HG03439 (cell line): ENCODE results near the gene TMEM204.

Source experiments
- ATAC-seq: cut with Tn5 transposase; IDR thresholded peaks from one replicate; pipeline ENCODE4 v1.9.1; 2021; ENCODE audit warnings: mild to moderate bottlenecking, moderate library complexity; ENCODE audit not compliant: unreplicated experiment

TMEM204 gene

DNA sequence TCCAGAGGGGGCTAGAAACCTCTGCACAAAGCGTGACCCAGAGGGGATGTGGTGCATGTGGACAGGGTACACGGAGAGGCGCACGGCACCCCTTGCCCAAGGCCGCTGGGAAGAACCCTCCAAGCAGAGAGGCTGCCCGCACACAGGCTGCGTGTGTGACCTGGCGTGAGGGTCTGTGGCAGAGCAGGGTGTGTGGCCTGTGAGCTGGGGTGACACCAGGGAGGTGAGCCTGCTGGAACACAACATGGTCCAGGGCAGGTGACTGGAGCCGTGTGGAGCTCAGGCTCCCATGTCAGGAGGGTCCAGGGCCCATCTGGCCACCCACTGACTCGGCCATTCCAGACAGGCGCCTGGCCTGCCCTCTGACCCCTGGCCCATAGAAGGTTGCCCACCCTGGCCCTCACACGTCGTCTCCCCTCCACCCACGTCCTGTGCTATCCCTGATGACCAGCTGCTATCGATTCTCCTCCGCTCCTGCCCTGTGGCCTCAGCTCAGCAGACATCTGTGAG, 14.8 kb upstream of the TMEM204 start:
- no peak for ATAC-seq

DNA sequence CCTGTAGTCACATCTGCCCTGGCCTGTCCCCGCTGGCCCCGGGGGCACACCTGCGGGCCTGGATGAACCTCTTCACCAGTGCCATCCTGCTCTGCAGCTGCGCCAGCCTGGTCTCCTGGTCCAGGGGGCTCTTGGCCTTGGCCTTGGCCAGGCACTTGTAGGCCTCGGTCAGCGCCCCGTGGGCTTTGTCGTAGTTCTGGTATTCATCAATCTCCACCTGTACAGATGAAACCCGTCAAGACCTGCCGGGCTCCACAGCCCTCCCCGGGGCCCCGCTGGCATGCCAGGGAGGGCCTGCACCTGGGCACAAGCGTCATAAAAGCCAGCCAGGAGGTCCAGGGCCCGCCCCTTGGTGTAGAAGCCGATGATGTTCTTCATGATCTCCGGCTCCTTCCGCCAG, 13.6 kb upstream of the TMEM204 start:
- ATAC-seq, result no peak

DNA sequence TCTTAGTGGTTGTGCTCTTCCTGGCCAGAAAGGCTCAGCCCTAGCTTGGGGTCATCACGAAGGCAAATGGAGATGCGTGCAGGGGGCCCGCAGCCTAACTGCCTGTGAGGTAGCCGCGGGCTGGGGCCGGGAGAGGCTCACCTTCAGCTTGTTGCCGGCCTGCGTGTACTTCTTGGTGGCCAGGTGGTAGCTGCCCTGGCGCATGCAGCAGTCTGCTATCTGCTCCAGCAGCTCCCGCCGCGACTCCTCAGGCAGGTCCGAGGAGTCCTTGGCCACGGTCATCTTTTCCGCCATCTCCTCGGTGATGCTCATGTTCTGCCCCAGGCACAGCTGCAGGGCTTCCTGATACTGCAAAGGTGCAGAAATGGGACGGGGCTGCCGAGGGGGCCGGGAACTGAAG, 13.0 kb upstream of the TMEM204 start:
- no peak for ATAC-seq

DNA sequence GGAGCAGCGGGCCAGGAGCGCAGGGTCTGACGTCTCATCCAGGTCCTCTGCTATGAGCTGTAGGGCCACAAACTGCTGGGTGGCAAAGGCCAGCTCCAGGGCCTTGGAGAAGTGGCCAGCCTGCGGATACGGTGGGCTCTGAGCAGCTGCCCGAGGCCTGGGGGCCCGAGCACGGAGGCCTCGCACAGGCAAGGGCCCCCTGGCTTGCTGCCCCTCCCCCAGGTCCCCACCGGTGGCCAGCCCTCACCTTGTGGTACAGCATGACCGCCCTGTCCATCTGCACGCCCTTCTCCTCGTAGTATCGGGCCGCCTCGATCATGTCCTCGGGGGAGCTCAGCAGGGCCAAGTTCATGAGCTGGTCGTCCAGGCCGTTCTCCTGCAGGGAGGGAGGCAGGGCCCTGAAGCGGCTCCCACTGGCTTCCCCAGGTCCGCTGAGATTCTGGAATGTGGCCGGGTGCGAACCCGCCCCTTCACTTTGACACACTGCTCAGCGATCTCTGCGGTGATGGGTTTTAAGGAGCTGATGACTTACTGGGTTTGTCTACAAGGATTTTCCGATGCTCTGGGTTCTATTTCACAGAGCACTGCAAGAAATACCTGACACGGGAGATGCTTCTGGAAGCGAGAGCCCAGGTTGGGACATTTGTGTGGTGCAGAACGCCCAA, 9.8 kb upstream of the TMEM204 start:
- no peak for ATAC-seq

DNA sequence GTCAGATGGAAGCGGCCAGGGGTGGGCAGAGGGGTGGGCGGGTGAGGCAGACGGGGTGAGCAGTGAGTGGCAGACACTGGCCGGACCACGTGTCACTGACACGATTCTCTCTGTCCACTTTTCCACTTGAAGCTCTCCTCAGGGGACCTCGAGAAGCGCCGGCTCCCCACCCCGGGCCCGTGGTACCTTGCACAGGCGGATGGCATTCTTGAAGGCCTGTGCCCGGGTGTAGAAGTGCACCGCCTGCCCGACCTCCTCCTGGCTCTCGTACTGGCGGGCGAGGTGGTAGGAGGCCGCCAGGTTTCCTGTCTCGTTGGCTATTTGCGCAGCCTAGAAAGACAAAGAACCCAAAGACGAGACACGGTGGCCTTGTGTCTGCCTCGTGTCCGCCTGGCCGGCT, 9.1 kb upstream of the TMEM204 start:
- no peak for ATAC-seq

DNA sequence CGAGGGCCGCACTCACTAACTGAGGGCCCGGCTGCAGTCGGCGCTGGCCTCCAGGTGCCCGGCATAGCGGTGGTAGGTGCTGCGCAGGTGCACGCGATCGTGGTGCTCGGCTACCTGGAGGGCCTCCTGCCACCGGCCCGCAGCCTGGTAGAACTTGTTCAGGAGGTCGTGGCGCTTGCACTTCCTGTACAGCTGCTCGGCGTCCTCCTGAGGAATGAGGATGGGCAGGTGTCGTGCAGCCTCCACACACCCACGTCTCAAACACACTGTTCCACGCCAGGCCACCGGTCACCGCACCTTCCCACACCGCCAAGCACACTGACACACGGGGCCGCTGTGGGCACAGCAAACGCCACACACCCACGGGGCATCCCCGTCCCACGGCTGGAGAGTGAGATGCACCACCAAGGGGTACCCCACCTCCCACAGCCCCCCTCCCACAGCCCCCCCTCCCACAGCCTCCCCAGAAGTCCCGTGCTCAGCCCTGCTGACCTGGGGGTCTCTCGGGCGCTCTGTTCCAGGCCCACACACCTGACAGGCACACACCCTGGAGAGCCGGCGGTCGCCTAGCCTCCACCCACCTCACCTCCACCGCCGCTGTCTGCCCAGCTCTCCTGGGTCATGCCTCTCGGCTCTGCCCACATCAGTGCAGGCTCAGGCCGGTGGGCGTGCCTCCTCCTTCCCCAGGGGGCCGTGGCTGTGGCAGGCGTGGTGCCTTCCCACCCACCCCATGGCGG, 7.4 kb upstream of the TMEM204 start:
- no peak for ATAC-seq

DNA sequence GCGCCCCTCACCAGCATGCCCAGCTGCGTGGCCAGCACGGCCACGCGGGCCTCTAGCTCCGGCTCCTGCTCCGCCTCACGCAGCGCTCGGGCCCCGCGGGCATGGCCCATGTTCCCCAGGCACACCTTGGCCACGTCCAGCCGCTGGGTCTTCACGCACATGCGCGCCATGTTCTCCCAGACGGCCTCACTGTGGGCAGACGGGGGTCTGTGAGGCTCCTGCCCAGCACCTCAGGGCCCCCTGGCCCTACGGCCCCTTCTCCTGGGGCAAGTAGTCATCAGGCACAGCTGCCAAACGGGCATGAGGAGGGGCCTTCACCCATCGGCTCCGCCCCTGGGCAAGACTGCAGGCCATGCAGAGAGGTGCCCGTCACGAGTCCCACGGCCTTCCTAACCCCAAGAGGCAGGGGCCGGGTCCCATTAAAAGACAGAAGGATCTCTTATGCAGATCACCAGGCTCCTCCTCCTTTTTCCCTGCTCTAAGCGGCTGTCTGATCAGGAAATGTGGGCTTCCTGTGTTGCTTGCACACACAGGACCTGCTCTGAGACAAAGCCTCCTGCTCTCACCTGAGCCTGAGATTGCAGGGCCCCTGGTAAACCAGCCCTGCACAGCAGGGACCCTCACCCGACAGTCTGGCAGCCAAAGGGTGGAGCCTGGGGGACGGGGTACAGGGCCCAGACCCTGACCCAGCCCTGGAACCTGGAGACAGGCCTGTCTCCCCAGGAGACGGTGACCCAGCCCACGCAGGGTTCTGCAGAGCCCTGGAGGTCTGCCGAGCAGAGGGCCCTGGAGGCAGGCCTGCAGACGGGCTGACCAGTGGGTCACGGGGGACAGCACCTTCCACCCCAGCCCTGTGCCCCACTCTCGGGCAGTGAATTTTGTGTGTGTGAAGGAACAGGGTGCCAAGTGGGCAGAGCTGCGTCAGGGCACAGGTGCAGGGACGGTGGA, 6.6 kb upstream of the TMEM204 start:
- no peak for ATAC-seq

DNA sequence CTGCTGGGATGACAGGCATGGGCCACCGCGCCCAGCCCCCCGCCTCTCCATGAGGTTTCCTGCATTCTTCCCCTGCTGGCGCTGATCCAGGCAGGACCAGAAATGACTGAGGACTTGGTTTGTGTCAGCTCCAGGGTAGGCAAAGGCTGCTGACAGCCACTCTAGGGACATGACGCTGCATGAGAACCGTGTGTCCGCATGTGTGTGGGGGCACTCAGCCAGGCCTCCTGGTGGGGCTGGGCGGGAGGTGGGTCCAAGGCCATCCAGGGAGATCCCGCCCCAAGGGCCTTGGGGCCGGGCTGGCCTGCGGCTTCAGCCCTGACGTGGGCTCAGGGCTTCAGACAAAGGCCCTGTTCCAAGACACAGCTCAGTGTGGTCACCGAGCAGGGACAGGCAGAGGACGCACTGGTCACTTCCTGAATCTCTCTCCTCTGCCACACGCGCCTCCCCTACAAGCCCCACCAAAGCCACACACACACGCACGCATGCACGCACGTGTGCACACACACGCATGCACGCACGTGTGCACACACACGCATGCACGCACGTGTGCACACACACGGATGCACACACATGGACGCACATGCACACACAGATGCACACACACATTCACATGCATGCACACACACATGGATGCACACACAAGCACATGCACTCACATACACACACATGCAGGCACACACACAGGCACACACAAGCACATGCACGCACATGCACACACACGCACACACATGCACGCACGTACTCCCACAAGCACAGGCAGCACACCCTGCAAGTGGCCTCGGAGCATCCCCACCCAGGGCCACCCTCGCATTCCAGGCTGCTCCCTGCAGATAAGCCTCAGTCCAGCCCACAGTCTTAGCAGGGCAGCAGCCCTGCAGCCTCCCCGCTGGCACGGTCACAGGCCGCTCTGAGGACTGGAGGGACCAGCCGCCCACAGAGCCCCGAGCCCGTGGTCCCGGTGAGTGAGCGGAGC, 5.3 kb upstream of the TMEM204 start:
- no peak for ATAC-seq

DNA sequence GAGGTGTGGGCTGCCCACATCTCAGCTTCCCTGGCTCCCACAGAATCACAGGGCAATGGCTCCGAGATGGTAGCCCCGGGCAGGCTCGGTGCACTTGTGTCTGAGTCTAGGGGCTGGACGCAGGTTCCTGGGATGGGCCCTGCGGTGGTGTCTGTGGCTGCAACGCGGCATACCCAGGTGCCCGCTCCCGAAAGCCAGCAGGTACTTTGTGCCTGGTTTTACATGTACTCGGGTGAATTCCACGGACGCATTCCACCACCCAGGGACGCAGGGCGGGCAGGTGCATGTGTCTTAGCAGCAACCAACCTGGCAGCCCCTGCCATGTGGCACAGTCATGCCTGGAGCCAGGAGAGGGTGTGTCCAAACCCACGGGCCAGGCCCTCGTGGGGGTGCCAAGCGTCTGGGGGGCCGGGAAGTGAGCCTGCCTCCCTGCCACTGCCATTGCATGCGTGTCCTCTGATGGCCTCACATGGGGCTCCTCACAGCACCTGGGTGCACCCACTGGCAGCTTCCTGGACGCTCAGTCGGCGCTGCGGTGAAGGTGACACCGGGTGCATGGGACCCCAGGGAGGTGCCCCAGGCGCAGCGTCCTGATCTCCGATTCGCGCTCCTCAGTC, 4.4 kb upstream of the TMEM204 start:
- no peak for ATAC-seq

DNA sequence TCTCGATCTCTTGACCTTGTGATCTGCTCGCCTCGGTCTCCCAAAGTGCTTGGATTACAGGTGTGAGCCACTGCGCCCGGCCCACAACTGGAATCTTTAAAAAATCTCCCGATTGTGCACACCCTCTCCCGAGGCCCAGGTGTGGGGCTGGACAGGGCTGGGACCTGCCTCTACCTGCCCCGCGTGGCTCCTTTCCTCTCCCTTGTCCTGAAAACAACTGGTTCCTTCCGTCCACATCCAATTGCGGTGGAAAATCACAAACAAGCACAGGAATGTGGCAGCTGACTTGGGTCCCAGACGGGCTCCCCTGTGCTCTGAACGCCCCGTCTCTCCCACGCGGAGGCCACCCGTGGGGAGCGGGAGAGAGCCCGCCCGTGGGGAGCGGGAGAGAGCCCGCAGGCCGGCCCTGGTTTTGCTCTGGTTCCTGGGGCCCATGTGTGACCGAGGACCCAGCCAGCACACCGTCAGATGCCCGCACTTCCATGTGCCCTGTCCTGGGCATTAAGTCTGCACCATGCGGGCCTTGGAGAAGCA, 3.0 kb upstream of the TMEM204 start:
- no peak for ATAC-seq

DNA sequence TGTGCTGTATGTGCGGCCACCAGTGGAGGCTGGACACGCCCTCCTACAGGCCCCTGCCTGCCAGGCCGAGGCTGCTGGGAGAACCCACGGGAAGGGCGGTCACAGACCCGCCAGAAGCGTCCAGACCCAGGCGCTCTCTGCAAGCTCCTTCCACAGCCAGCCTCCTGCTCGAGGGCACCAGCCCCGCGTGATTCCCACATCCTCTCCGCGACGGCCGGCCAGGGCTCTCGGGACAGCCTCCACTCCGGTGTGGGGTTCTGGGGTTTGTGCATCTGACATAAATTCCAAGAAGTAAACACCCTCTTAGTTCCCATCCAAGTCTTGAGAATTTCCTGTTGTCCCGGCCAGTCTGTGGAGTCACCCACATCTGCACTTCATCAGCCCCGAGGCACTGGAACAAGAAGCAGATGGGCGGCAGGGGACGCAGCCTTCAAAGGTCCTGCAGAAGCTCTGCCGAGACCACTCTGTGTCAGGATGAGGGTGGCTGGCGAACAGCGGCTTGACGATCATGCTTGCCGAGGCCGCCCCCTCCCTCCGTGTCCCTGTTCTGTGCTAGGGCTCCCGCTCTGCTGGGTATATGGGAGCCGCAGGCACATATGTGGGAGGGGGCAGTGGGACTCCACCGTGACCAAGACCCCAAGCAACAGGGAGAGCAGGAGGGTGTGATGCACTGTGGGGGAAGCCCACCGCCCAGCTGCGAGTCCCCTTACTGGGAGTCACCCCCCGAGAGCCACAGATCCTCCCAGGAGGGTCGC, 2.4 kb upstream of the TMEM204 start:
- ATAC-seq, result no peak

DNA sequence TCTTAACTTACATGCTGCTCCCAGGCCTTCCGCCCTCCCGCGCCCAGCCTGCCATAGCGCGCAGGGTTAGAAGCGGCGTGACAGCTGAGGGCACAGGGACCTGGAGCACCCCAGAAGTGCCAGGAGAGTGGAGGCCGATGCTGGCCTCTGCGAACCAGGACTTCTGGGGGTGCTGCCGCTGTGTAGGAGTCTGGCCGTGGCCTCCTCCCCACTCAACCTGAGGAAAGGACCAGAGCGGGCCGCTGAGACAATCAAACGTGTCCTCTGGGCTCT, 1.9 kb upstream of the TMEM204 start:
- ATAC-seq, result no peak

DNA sequence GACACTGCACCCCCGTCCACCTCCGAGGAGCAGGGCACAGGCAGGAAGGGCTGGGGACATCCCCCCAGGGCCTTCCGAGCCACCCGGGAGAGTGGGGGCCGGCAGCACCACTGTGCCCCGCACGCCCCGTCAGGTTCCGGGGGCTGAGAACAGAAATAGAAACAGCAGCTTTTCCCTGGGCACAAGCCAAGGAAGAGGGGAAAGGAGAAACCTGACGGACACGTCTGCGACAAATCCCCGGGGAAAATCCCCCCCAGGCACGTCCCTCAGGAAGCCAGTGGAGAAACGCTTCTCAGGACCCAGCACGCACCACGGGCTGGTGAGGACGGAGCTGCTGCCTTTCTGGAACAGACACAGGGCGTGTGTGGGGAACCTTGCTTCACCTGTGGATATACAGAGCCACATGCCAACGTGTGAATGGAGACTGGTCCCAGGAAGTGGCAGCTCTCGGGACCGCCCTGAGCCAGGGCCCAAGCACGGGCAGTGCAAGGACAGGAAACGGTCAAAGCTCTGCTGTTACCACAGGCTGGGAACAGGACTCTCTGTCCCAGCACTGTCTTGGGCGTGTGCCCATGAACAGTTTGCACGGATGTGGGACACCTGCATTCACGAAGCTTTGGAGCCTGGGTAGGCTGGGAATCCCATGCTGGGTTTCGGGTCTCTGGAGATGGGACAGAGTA, 1.2 kb upstream of the TMEM204 start:
- no peak for ATAC-seq

DNA sequence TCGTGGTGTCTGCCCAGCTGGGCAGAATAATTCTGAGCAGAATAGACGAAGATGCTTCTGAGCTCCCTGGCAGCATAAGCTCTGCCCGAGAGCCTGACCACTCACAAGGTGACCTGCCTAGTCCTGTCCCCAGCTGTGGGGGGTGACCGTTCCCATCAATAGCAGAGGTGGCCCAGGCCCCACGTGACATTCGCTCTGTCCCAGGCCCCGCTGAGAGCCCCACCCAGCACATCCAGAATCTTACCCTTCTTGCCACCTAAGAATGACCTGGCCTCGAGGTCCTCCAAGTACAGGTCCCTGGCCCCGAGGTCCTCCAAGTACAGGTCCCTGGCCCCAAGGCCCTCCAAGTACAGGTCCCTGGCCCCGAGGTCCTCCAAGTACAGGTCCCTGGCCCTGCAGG, 695 bp upstream of the TMEM204 start:
- ATAC-seq, result no peak

DNA sequence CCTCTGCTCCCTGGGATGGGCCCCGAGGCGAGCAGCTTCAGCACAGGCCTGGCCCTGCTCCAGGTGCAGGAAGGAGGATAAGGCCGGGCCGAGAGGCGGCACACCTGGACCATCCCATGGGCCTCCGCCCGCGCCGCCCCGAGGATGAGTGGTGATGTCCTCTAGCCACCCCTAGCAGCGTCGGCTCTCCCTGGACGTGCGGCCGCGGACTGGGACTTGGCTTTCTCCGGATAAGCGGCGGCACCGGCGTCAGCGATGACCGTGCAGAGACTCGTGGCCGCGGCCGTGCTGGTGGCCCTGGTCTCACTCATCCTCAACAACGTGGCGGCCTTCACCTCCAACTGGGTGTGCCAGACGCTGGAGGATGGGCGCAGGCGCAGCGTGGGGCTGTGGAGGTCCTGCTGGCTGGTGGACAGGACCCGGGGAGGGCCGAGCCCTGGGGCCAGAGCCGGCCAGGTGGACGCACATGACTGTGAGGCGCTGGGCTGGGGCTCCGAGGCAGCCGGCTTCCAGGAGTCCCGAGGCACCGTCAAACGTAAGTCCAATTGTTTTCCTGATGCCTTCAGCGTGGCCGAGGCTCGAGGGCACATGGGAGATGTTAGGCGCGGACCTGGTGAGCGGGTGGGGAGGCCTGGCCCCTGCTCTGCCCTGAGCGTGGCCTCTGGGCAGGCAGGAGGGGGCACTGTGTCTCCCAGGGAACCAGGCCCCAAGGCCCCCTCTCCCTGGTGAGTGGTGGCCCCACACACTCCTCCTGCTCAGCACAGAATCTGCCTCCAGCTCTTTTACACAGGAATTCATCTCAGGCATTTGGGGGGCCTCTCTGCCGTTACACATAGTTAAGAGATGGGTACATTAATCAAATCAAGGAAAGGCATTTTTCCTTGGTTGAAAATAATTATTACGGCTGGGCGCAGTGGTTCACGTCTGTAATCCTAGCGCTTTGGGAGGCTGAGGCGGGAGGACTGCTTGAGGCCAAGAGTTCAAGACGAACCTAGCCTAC, 855 bp downstream of the TMEM204 start:
- no peak for ATAC-seq

DNA sequence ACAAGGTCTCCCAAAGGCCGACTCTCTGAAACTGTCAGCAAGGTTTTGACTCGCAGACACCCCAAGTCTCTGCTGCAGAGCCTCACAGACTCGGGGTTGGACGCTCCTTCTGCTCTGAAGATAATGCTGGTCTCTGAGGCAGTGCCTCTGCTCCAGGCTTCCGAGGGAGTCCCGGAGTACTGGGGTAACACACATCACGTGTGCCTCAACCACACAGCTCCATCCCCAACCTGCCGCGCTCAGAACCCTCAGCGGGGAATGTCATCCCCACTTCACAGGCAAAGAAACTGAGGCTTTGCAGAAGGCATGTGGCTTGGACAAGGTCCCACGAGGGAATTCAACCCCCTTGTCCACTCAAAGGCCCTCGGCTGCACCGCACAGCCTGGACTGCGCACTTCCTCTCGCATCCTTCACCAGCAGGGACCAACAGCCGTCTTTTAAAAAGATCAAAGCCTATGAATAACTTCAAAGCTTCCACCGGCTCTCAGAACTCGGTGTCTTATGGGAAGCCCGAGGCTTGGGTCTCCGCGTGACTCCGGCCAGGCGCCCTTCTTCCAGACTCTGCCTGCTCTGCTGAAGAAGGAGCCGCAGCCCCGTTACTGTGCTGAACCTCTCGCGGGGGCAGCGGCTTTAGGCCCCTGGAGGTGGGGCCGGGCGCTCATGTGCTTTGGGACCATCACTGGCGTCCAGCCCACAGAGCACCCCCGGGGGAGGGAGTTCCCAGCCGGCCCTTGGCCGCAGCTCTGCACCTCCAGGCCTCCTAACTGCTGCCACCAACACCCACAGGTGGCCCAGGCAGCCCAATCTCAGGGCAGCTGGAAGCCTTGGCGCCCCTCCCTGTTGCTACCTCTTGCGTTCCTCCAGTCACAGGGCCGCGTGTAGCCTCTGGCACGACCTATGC, 2.2 kb downstream of the TMEM204 start:
- no peak for ATAC-seq
